Measurements from ENCODE around the gene ST6GALNAC3.
"Not testable (repeated sequence)": the region's sequence is repeated elsewhere in the genome, so short reads cannot be mapped to it uniquely, and the experiment has no call there.

Gene ST6GALNAC3

DNA sequence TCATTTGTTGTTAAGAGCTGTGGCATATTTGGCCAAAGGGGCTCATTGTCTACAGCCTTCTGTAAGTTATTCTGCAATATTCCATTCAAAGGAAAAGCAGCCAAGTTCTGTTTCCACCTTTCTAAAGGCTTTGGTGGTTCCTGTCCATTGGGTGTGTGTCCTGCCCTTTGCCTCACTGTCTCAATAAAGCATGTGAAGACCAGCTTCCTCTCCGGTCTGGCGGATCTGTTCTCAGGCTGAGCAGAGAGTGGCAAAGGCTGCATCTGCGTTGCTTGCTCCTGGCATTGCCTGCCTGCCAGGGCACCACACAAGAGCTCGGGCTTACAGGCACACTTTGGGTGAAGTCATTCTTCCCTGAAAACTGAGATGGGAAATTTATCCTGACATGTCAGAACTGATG is 34.9 kb downstream of the ST6GALNAC3 start:
- H3K9me2 ChIP-seq (replicated peaks; ENCODE audit: insufficient read depth, low read length): no peaks in the 10 kb centered on the region
- no peak overlapping the region for H3K4me3 ChIP-seq (ENCODE audit: low read length)
- no peaks in the 10 kb centered on the region for H3K9me3 ChIP-seq (replicated peaks; ENCODE audit: insufficient read depth, low read length)
- H3K27ac ChIP-seq (ENCODE audit: low read length): no peak overlapping the region
- H3K36me3 ChIP-seq (replicated peaks; ENCODE audit: insufficient read depth, low read length): no peaks in the 10 kb centered on the region
- no peaks in the 10 kb centered on the region for H3K79me2 ChIP-seq (ENCODE audit: low read length)
- no peak overlapping the region for H2AFZ ChIP-seq (ENCODE audit: low read length)
- no peaks in the 10 kb centered on the region for H3K4me1 ChIP-seq (ENCODE audit: low read length)
- H3F3A ChIP-seq (ENCODE audit: insufficient read depth, low read length): no peaks in the 10 kb centered on the region
- TF ChIP-seq EZH2 (optimal IDR thresholded peaks at IDR 0.05; ENCODE audit: low read depth, low read length) (no peak), EZH2phosphoT487 (IDR thresholded peaks at IDR 0.05; ENCODE audit: low read length) (no peak)
- TF ChIP-seq, protein P1, sequence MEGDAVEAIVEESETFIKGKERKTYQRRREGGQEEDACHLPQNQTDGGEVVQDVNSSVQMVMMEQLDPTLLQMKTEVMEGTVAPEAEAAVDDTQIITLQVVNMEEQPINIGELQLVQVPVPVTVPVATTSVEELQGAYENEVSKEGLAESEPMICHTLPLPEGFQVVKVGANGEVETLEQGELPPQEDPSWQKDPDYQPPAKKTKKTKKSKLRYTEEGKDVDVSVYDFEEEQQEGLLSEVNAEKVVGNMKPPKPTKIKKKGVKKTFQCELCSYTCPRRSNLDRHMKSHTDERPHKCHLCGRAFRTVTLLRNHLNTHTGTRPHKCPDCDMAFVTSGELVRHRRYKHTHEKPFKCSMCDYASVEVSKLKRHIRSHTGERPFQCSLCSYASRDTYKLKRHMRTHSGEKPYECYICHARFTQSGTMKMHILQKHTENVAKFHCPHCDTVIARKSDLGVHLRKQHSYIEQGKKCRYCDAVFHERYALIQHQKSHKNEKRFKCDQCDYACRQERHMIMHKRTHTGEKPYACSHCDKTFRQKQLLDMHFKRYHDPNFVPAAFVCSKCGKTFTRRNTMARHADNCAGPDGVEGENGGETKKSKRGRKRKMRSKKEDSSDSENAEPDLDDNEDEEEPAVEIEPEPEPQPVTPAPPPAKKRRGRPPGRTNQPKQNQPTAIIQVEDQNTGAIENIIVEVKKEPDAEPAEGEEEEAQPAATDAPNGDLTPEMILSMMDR (IDR thresholded peaks at IDR 0.05; ENCODE audit: low read length): no peak
- H3K27me3 ChIP-seq (replicated peaks; ENCODE audit: insufficient read depth, low read length): no peaks in the 10 kb centered on the region
- H4K20me1 ChIP-seq (ENCODE audit: insufficient read depth, low read length): no peaks in the 10 kb centered on the region
- H3K9ac ChIP-seq (ENCODE audit: low read length): no peak overlapping the region
- no peak for DNase-seq
- H3K4me2 ChIP-seq (ENCODE audit: low read depth, low read length): no peak overlapping the region

DNA sequence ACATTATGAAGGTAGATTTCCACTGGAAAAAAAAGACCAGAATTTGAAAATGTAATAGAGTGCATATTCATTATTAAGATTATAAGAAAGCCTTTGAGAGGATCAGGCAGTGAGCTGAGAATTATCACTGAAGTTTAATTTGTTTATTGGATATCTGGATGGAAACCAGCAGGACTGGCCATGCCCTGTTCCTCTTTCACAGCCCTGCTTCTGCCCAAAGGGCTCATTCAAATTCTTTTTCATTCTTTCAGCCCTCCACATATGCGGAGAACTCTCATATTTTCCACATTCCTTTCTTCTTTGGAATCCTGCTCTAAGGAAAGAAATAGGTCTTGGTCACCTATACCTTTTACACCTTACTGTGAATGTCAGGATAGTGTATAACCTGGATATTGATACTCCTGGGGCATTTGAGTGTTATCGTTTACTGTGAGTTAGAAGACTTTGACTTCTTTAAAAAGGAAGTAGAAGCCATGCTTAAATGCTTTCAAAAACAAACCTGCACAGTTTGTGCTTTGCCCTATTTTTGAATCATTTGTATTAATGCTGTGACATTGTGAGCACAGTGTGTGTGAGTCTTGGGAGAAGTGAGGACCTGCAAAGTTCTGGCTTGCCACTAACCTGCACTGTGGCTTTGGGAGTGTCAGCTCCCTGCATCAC is 35.5 kb downstream of the ST6GALNAC3 start:
- no peak overlapping the region for H3K27ac ChIP-seq (ENCODE audit: low read length)
- H3K9ac ChIP-seq (ENCODE audit: low read length): no peak overlapping the region
- no peak overlapping the region for H3K4me3 ChIP-seq (ENCODE audit: low read length)
- no peak for DNase-seq
- H3K79me2 ChIP-seq (ENCODE audit: low read length): no peaks in the 10 kb centered on the region
- H3K4me1 ChIP-seq (ENCODE audit: low read length): no peaks in the 10 kb centered on the region
- H2AFZ ChIP-seq (ENCODE audit: low read length): no peak overlapping the region
- TF ChIP-seq, protein P1 (IDR thresholded peaks at IDR 0.05; ENCODE audit: low read length): no peak
- TF ChIP-seq EZH2phosphoT487 (IDR thresholded peaks at IDR 0.05; ENCODE audit: low read length): no peak
- TF ChIP-seq EZH2 (optimal IDR thresholded peaks at IDR 0.05; ENCODE audit: low read depth, low read length): no peak
- no peaks in the 10 kb centered on the region for H3K9me2 ChIP-seq (replicated peaks; ENCODE audit: insufficient read depth, low read length)
- H3F3A ChIP-seq (ENCODE audit: insufficient read depth, low read length): no peaks in the 10 kb centered on the region
- no peaks in the 10 kb centered on the region for H4K20me1 ChIP-seq (ENCODE audit: insufficient read depth, low read length)
- no peak overlapping the region for H3K4me2 ChIP-seq (ENCODE audit: low read depth, low read length)
- H3K27me3 ChIP-seq (replicated peaks; ENCODE audit: insufficient read depth, low read length): no peaks in the 10 kb centered on the region
- no peaks in the 10 kb centered on the region for H3K9me3 ChIP-seq (replicated peaks; ENCODE audit: insufficient read depth, low read length)
- H3K36me3 ChIP-seq (replicated peaks; ENCODE audit: insufficient read depth, low read length): no peaks in the 10 kb centered on the region

DNA sequence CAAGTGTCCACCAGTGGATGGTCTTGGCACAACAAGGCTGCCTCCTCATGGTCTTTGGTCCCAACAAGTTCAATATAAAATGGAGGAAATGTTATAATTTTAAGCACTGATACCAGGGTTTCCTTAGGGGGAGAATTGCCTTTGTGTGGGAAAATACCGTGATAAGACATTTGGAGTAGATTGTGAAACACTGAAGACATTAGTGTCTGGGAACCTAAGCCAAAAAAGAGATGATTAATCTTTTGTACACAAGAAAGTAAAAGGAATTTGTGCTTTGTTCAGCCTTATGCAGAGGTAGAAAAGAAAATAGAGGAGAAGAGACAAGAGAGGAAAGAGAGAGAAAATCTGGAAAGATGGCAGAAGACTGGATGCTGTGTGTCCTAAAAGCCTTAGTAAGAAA is 36.1 kb downstream of the ST6GALNAC3 start:
- H3F3A ChIP-seq (ENCODE audit: insufficient read depth, low read length): no peaks in the 10 kb centered on the region
- H3K27ac ChIP-seq (ENCODE audit: low read length): no peak overlapping the region
- H3K79me2 ChIP-seq (ENCODE audit: low read length): no peaks in the 10 kb centered on the region
- H3K4me3 ChIP-seq (ENCODE audit: low read length): no peak overlapping the region
- H3K27me3 ChIP-seq (replicated peaks; ENCODE audit: insufficient read depth, low read length): no peaks in the 10 kb centered on the region
- H3K36me3 ChIP-seq (replicated peaks; ENCODE audit: insufficient read depth, low read length): no peaks in the 10 kb centered on the region
- H4K20me1 ChIP-seq (ENCODE audit: insufficient read depth, low read length): no peaks in the 10 kb centered on the region
- DNase-seq: no peak
- H3K9ac ChIP-seq (ENCODE audit: low read length): no peak overlapping the region
- H2AFZ ChIP-seq (ENCODE audit: low read length): no peak overlapping the region
- TF ChIP-seq EZH2phosphoT487 (IDR thresholded peaks at IDR 0.05; ENCODE audit: low read length): no peak
- no peak for TF ChIP-seq EZH2 (optimal IDR thresholded peaks at IDR 0.05; ENCODE audit: low read depth, low read length)
- TF ChIP-seq, protein P1 (IDR thresholded peaks at IDR 0.05; ENCODE audit: low read length): no peak
- no peaks in the 10 kb centered on the region for H3K9me2 ChIP-seq (replicated peaks; ENCODE audit: insufficient read depth, low read length)
- no peak overlapping the region for H3K4me2 ChIP-seq (ENCODE audit: low read depth, low read length)
- H3K4me1 ChIP-seq (ENCODE audit: low read length): no peaks in the 10 kb centered on the region
- H3K9me3 ChIP-seq (replicated peaks; ENCODE audit: insufficient read depth, low read length): no peaks in the 10 kb centered on the region

DNA sequence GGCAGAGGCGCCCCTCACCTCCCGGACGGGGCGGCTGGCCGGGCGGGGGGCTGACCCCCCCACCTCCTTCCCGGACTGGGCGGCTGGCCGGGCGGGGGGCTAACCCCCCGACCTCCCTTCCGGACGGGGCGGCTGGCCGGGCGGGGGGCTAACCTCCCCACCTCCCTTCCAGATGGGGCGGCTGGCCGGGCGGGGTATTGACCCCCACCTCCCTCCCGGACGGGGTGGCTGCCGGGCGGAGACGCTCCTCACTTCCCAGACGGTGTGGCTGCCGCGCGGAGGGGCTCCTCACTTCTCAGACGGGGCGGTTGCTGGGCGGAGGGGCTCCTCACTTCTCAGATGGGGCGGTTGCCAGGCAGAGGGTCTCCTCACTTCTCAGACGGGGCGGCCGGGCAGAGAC is 37.8 kb downstream of the ST6GALNAC3 start:
- H4K20me1 ChIP-seq (ENCODE audit: insufficient read depth, low read length); H3K79me2 ChIP-seq (ENCODE audit: low read length); H3K9ac ChIP-seq (ENCODE audit: low read length); H3K4me1 ChIP-seq (ENCODE audit: low read length); H3K4me3 ChIP-seq (ENCODE audit: low read length); H2AFZ ChIP-seq (ENCODE audit: low read length); H3K27ac ChIP-seq (ENCODE audit: low read length); DNase-seq; H3K4me2 ChIP-seq (ENCODE audit: low read depth, low read length); H3K9me2 ChIP-seq (replicated peaks; ENCODE audit: insufficient read depth, low read length); H3F3A ChIP-seq (ENCODE audit: insufficient read depth, low read length); H3K27me3 ChIP-seq (replicated peaks; ENCODE audit: insufficient read depth, low read length); H3K36me3 ChIP-seq (replicated peaks; ENCODE audit: insufficient read depth, low read length); H3K9me3 ChIP-seq (replicated peaks; ENCODE audit: insufficient read depth, low read length): not testable (repeated sequence)

All from MM.1S (cell line).